ENCODE measurements around the gene MLKL. TPM values are rescaled to one million over a fixed set of nuclear protein-coding genes. Genes with fewer than 3 reads are reported as not detected.

MLKL gene
- total and polyA plus RNA-seq, 12 donors, result 1.7 to 11.1 (median 3.9) TPM

DNA sequence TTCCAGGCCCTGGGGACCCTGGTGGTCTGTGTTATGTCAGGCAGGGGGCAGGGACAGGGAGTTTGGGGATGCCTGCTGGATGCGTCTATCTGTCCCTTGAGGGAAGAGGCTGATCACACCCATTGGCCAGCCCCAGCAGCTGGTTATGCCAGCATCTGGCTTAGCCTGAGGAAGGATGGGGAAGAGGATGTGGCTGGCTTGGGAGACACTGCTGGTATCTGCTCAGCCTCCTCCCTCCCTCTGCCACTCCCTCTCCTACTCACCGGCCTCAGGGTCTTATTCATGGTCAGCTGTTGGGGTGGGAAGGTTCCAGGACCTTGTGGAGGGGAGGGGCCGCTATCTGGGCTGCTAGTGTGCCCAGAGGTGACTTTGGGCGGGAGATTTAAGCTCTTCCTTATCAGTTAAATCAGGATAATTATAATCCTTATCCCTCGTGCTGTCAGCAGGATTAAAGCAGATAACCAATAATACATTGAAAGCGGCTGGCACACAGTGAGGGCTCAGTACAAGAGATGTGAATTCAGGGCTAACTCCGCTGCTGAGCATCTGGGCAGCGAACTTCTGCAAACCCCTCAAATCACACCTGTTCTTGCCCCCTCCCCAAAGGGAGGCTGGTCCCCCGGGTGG is 36.0 kb upstream of the MLKL start:
- Histone ChIP-seq H3K27me3 (peaks cover 0 to 52% (median 23%) of the 10 kb centered on the region in 7 donors), H3K4me3 (no peak overlapping the region), H3K36me3 (no peaks in the 10 kb centered on the region), H3K9me3 (no peaks in the 10 kb centered on the region), H3K4me1 (no peaks in the 10 kb centered on the region), H3K27ac (no peak overlapping the region)
- 69 to 75% methylated on average over 9 of the region's 9 CpGs for WGBS, 2 donors
- no peak for DNase-seq
- no peak for ATAC-seq
- TF ChIP-seq, protein P1, sequence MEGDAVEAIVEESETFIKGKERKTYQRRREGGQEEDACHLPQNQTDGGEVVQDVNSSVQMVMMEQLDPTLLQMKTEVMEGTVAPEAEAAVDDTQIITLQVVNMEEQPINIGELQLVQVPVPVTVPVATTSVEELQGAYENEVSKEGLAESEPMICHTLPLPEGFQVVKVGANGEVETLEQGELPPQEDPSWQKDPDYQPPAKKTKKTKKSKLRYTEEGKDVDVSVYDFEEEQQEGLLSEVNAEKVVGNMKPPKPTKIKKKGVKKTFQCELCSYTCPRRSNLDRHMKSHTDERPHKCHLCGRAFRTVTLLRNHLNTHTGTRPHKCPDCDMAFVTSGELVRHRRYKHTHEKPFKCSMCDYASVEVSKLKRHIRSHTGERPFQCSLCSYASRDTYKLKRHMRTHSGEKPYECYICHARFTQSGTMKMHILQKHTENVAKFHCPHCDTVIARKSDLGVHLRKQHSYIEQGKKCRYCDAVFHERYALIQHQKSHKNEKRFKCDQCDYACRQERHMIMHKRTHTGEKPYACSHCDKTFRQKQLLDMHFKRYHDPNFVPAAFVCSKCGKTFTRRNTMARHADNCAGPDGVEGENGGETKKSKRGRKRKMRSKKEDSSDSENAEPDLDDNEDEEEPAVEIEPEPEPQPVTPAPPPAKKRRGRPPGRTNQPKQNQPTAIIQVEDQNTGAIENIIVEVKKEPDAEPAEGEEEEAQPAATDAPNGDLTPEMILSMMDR (IDR thresholded peaks at IDR 0.05), result no peak
- intact Hi-C loops (cut with DNase I), result no loop called here

DNA sequence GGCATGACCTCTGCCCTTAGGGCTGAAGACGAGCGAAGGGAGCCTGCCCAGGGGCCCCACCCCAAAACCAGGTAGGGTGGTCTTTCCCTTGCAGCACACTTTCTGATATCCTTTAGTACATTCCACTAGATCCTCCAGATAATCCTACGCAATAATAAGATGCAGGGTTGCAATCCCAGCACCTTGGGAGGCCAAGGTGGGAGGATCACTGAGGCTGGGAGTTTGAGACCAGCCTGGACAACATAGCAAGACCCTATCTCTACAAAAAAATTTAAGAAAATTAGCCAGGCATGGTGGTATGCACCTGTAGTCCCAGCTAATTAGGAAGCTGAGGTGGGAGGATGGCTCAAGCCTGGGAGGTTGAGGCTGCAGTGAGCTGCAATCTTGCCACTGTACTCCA is 34.9 kb upstream of the MLKL start:
- DNase-seq (no peak), ATAC-seq (no peak)
- H3K36me3 ChIP-seq, result no peaks in the 10 kb centered on the region
- WGBS, 2 donors, result 95 to 98% methylated on average over 3 of the region's 3 CpGs
- no peak overlapping the region for H3K27ac ChIP-seq
- no peaks in the 10 kb centered on the region for H3K9me3 ChIP-seq
- H3K27me3 ChIP-seq, result peaks cover 0 to 52% (median 23%) of the 10 kb centered on the region in 7 donors
- intact Hi-C loops (cut with DNase I), result no loop called here
- no peak overlapping the region for H3K4me3 ChIP-seq
- H3K4me1 ChIP-seq, result no peaks in the 10 kb centered on the region
- TF ChIP-seq, protein P1 (IDR thresholded peaks at IDR 0.05), result no peak

DNA sequence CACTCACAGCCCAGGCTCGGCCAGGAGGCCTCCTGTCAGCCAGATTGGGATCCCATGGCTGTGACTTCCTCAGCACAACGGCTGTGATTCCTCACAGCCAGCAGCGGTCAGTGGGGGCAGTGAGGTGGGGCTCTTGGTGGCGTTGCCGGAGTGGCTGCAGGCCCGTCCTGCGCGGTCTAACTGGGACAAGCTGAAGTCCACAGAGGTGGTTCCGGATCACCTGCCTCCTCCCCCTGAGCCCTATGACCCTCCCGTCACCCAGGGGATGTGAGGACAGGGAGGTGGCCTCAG is 34.4 kb upstream of the MLKL start:
- TF ChIP-seq, protein P1 (IDR thresholded peaks at IDR 0.05), result no peak
- intact Hi-C loops (cut with DNase I), result no loop called here
- ATAC-seq (no peak), DNase-seq (no peak)
- Histone ChIP-seq H3K9me3 (no peaks in the 10 kb centered on the region), H3K4me3 (no peak overlapping the region), H3K36me3 (no peaks in the 10 kb centered on the region), H3K4me1 (no peaks in the 10 kb centered on the region), H3K27ac (no peak overlapping the region), H3K27me3 (peaks cover 0 to 52% (median 23%) of the 10 kb centered on the region in 7 donors)
- 72 to 75% methylated on average over 10 of the region's 10 CpGs for WGBS, 2 donors

DNA sequence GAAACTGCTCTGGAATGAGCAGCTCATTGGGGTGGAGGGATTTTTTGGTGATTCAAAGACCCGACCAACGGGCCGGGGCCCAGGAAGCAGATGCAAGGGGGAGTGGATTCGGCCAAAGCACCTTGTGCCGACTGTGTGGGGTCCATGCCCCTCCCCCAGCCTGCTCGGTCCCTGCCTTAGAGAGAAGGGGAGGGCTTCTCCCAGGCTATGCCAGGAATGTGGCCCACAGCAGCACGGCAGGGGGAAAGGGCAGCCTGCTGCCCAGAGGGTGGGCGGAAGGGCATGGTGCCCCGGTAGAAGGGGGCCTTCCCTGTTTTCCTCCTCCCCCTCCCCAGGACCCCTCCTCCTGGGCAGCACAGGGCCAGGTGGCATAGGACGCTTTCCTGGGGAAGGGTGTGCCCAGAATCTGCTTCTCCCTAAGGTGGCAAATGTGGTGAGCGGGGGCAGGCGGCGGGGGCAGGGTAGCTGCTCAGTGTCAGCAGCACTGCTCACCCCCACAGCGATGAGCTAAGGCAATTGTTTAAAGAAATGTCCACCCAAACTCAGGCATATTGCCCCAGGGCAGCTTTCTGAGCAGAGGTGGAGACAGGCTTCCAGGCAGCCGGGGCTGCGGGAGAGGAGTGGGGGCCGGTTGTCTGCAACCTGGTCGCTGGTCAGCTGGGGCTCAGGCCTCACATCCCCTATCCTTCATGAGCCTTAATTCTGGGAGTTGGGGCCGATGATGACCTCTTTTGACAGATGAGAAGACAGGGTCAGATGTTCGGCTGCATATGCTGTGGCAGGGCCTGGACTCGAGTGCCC is 33.9 kb upstream of the MLKL start:
- ATAC-seq (no peak), DNase-seq (no peak)
- H3K4me1 ChIP-seq, result no peaks in the 10 kb centered on the region
- no peaks in the 10 kb centered on the region for H3K9me3 ChIP-seq
- intact Hi-C loops (cut with DNase I), result no loop called here
- H3K27me3 ChIP-seq, result peaks cover 0 to 47% (median 23%) of the 10 kb centered on the region in 7 donors
- no peak overlapping the region for H3K4me3 ChIP-seq
- no peak overlapping the region for H3K27ac ChIP-seq
- TF ChIP-seq, protein P1 (IDR thresholded peaks at IDR 0.05), result no peak
- 51 to 53% methylated on average over 21 of the region's 21 CpGs for WGBS, 2 donors
- no peaks in the 10 kb centered on the region for H3K36me3 ChIP-seq

Measured in heart right ventricle (tissue), 16 donors.